Pancreas (tissue), 10 donors: ENCODE results near the gene ZNF80. TPM values are rescaled to one million over a fixed set of nuclear protein-coding genes. Genes with fewer than 3 reads are reported as not detected.

Experiments
- ATAC-seq, 4 donors: fragments of 200-7000 bp; cut with Tn5 transposase; one replicate each; pipeline versions ENCODE4 v1.8.0 to v1.9.1; 2020; ENCODE audit warnings: mild to moderate bottlenecking in 4 of 4, moderate library complexity in 4 of 4
- DNase-seq, 6 donors: peaks; one replicate each; pipeline ENCODE4 v3.0.0-alpha.2; 2020
- FAIRE-seq: peaks from 2 replicates; lab custom pipeline; 2012; peaks lifted over from hg19 to GRCh38; lab: Jason Lieb, UNC
- H3K27ac ChIP-seq, 4 donors: fragments of 200-600 bp; sonication (generic); 1 replicate in 3 of 4; 2 replicates in 1 of 4; pipeline versions ENCODE4 v1.5.0 to v1.8.0; 2020
- H3K27me3 ChIP-seq, 4 donors: fragments of 200-600 bp; one replicate each; pipeline ENCODE4 v1.8.0; 2021
- H3K36me3 ChIP-seq, 3 donors: fragments of 200-600 bp; sonication (generic) in 1 of 3; one replicate each; pipeline versions ENCODE4 v1.5.0 to v1.8.0; 2020 to 2021
- H3K4me1 ChIP-seq, 3 donors: fragments of 200-600 bp; one replicate each; pipeline ENCODE4 v1.8.0; 2021
- H3K4me3 ChIP-seq, 4 donors: fragments of 200-600 bp; sonication (generic) in 2 of 4; one replicate each; pipeline versions ENCODE4 v1.5.0 to v1.8.0; 2020 to 2021
- H3K9me3 ChIP-seq, 4 donors: fragments of 200-600 bp; one replicate each; pipeline ENCODE4 v1.8.0; 2021
- WGBS, 2 donors: extraction: QIAGEN DNeasy Blood & Tissue Kit; methylation state at CpG; one replicate each; pipeline ENCODE4 v1.1.7; 2013; 5-methylcytosine and 5-hydroxymethylcytosine counted together
- intact Hi-C, 3 donors: fragments of 100-400 bp; cut with DNase I; formaldehyde crosslinking; loops; one replicate each; pipeline versions ENCODE4 v1.11.1 to v1.14.2; 2022
- polyA plus RNA-seq, 2 donors: library from polyadenylated mRNA; stranded (reverse); fragments of 200-250 nt; gene quantifications; one replicate each; pipeline ENCODE4 v1.2.3, GENCODE V29; 2013
- total RNA-seq, 6 donors: library from RNA; stranded (reverse); fragmentation: NEBNext Ultra II Directional in 4 of 6; extraction: Animal tissue kit (Norgen Biotek cat#: 25700) in 4 of 6; gene quantifications; one replicate each; pipeline versions ENCODE4 v1.2.1 to v1.2.4, GENCODE V29; 2021 to 2023
- TF ChIP-seq, protein P1 (sequence below), 4 donors: fragments of 200-600 bp; sonication (generic) in 3 of 4; IDR thresholded peaks; one replicate each; pipeline versions ENCODE4 v1.5.0 to v1.8.0; 2021; ENCODE audit warnings: antibody characterized with exemption in 4 of 4
- donor health status: healthy with polysubstance abuse.
- donor health status: DM: no; HTN: no; CAD: no; lungs with moderate emphysema.
- donor health status: DM: no; HTN: no; CAD: no.
- donor health status: control.
- donor health status: control.
- donor health status: Bipolar disorder and iron deficiency.
- donor health status: DM: yes; HTN: yes; CAD: no.
- donor health status: DM: no; HTN: no; CAD: no.
- donor health status: DM: no; HTN: no; CAD: no.
- donor health status: DM: yes; HTN: yes; CAD: no.

ZNF80 gene
- total and polyA plus RNA-seq, 8 donors: 0.09 TPM; not detected in 7

DNA sequence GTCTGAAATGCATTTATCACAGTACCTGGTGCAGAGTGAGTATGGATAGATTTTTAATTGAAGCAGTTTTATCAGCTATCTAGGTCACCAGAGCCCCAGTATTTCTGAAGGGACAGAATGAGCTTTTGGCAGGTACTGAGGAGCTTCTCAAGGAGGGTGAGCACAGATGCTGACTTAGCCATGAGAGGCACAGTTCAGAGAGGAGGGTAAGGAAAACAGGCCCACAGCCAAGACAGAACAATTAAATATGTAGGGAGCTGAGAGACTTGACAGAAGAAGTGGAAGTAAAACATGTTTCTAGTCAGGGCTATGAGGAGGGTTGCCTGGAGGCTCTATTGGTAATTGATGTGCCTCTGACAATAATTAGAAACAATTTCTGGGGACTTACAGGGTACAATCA is 20.1 kb downstream of the ZNF80 start:
- FAIRE-seq (no peak), ATAC-seq (no peak), DNase-seq (no peak)
- Histone ChIP-seq H3K4me3 (no peak overlapping the region), H3K4me1 (no peaks in the 10 kb centered on the region), H3K9me3 (no peaks in the 10 kb centered on the region), H3K27me3 (no peaks in the 10 kb centered on the region), H3K36me3 (no peaks in the 10 kb centered on the region), H3K27ac (no peak overlapping the region)
- TF ChIP-seq, protein P1, sequence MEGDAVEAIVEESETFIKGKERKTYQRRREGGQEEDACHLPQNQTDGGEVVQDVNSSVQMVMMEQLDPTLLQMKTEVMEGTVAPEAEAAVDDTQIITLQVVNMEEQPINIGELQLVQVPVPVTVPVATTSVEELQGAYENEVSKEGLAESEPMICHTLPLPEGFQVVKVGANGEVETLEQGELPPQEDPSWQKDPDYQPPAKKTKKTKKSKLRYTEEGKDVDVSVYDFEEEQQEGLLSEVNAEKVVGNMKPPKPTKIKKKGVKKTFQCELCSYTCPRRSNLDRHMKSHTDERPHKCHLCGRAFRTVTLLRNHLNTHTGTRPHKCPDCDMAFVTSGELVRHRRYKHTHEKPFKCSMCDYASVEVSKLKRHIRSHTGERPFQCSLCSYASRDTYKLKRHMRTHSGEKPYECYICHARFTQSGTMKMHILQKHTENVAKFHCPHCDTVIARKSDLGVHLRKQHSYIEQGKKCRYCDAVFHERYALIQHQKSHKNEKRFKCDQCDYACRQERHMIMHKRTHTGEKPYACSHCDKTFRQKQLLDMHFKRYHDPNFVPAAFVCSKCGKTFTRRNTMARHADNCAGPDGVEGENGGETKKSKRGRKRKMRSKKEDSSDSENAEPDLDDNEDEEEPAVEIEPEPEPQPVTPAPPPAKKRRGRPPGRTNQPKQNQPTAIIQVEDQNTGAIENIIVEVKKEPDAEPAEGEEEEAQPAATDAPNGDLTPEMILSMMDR (IDR thresholded peaks at IDR 0.05): no peak
- intact Hi-C loops: no loop called here

DNA sequence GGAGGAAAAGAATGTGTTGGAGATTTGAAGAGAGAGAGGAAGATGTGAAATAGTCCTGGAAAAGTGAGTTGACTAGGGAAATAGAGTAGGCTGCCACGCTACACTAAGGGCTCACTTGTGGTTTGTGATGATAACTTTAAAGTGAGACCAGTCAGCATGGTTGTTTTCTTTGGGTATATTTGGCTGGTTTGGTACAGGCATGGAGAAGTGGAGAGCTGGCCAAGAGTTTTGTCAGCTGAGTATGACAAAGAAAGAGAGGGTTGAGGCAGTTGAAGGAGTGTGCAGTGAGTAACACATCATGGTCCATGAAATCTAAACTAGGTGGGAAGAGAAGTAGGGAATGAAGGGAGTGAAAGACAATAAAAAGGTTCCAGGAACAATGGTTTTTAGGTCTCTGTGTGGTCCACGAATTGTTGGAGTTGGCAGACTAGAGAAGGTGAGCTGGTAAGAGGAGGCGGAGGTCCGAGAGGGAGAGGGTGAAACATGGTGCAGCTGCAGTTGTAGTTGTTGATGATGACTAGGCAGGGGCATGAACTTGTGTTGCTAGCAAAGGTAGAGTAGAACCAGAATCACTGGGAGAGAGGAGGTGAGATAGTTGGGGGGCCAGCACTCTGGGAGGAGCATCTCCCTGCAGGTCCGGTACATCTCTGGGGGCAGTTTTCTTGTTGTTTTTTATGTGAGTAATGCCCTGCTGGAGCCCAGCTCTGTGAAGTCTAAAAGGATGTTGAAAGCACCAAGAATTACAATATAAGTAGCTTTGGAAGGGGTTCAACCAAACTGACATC is 21.0 kb downstream of the ZNF80 start:
- H3K9me3 ChIP-seq: no peaks in the 10 kb centered on the region
- no peaks in the 10 kb centered on the region for H3K4me1 ChIP-seq
- intact Hi-C loops: no loop called here
- no peaks in the 10 kb centered on the region for H3K27me3 ChIP-seq
- 79 to 83% methylated on average over 5 of the region's 5 CpGs for WGBS, 2 donors
- no peak overlapping the region for H3K27ac ChIP-seq
- no peak for ATAC-seq
- H3K4me3 ChIP-seq: no peak overlapping the region
- no peak for FAIRE-seq
- no peaks in the 10 kb centered on the region for H3K36me3 ChIP-seq
- no peak for DNase-seq
- TF ChIP-seq, protein P1 (IDR thresholded peaks at IDR 0.05): no peak

DNA sequence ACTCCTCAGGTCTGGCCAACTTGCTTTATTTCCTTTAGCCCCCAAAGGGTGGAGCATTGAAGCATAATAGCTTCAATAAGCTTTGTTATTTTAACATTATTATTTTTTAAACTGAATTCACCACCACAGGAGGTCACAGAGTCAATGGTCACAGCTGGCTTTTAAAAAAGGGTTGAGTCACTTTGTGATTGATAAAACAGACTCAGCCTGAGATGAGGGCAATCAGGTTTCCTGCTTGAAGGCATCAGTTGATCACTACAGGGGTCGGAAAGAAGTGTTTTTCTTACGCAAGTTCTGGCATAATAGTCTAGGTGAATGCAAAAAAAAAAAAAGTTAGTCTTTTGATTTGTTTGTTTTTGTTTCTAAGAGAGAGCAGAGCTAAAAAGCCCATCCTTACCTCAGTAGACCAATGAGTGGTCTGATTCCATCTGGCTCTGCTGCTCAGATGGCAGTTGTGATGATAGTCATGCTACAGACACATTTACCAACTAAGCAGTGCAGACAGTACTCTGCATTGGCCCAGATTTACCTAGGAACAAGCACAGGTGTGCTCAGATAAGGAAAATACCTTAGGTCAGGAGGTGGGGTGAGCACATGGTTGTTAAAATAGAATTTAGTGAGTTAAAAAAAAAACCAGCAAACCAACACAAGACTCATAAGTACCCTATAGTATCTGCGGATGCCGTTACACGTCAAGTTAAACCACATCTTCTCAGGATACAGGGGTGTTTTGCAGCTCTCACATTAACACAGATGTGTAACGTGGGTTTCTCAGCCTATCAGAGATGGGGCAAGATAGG is 22.6 kb downstream of the ZNF80 start:
- FAIRE-seq: no peak
- Histone ChIP-seq H3K9me3 (no peaks in the 10 kb centered on the region), H3K27me3 (no peaks in the 10 kb centered on the region), H3K36me3 (no peaks in the 10 kb centered on the region), H3K4me1 (no peaks in the 10 kb centered on the region), H3K4me3 (no peak overlapping the region), H3K27ac (peak overlapping the region in 2 of 4 donors; percentile 4 to 5)
- no peak for DNase-seq
- intact Hi-C loops: no loop called here
- TF ChIP-seq, protein P1 (IDR thresholded peaks at IDR 0.05): no peak
- peak in 3 of 4 donors; percentile 28 to 38 (median 31) for ATAC-seq
- 57 to 68% methylated on average over 6 of the region's 6 CpGs for WGBS, 2 donors

DNA sequence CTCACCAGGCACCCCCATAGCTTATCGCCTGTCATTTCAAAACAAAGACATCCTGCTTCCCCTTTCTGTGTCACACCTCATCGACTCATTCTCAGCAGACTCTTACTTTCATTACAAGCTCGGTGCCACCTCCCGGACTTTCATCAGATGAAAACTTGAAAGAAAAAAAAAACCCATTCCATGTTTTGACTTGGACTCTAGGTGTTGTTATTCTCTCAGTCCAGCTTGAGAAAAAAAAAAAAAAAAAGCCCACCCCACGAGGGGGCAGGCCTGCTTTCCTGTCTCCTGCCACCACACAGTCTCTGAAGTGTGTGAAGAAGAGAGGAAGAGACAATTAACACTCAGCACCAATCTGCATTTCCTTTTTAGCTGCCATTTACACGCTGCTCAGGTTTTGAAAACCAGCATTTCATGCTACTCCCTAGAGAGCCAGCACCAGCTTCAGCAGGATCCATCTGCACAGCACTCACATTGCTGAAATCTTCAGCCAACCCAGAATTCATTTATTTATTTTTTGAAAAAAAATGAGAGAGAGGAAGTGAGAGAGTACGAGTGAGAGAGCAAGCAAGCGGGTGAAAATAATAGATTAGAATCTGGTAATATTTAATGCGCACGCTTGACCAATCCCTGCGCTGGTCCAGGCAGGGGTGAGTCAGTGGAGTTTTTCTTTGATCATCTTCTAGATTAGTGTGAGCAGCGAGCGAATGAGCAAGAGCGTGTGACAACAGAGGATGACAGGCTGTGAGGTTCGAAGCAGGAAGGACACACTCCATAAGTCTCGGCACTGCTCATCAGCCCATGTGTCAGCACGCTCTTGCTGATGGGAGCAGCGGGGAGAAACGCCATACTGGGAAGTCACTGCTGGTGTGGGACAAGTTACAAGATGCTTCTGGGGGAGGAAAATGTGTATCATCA is 23.5 kb downstream of the ZNF80 start:
- DNase-seq (no peak), ATAC-seq (peak in 3 of 4 donors; percentile 37 to 74 (median 56)), FAIRE-seq (no peak)
- Histone ChIP-seq H3K4me3 (peak overlapping the region in 1 of 4 donors; percentile 12), H3K27me3 (no peaks in the 10 kb centered on the region), H3K27ac (peak overlapping the region in 2 of 4 donors; percentile 4 to 5), H3K36me3 (no peaks in the 10 kb centered on the region), H3K4me1 (no peaks in the 10 kb centered on the region), H3K9me3 (no peaks in the 10 kb centered on the region)
- WGBS, 2 donors: 40 to 42% methylated on average over 19 of the region's 19 CpGs
- TF ChIP-seq, protein P1 (IDR thresholded peaks at IDR 0.05): no peak
- intact Hi-C loops: no loop called here
